ENCODE results near the gene TMEM121B.

The TMEM121B gene

DNA sequence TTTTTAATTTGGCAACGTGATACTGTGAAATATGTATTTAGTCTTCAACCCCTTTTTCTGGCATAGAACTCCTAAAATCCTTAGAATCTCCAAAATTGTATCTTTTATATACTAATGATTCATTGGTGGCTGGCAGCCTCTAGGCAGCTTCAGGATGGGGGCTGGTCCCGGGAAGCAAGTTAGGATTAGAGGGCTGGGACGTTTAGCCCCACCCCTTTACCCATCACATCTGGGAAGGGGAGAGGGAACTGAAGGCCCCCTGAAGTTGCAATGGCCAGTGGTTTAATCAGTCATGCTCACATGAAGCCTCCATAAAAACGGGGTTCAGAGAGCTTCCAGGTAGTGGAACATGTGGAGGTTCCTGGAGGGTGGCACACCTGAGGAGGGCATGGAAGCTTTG is 29.3 kb downstream of the TMEM121B start:
- DNase-seq (ENCODE audit: low spot score), result no peak

GRCh38 chr22:17090550-17090949 is 30.6 kb downstream of the TMEM121B start:
- no peak for DNase-seq (ENCODE audit: low spot score)

DNA sequence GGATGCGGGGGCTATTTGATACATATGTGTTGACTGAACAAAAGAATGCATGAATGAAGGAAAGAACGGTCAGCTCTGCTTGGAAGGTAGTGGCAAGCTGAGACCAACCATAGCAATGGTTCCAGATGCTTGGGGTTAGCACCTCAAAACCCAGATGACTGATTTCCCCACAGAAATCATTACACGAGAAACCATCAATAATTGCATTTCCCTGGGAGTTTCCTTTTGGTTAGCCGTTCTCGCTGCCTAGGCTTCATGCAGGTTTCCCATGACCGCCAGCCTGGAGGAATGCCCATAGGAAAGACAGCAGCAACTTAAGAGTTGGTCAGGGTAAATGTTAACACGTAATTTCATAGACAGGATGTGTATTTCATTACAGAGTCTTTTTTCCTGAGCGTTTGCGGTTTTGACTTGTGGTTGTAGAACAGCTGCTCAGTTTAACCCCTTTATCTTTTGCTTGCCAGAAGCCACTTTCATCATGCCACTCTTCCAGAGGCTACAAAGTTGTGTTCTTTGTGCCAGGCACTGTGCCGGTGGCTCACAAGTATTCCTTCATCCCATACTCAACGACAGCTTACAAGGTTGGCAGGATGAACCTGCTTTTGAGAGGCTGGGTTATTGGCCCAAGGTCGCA is 33.5 kb downstream of the TMEM121B start:
- DNase-seq (ENCODE audit: low spot score), result no peak

GRCh38 chr22:17086788-17087497 is 34.2 kb downstream of the TMEM121B start:
- DNase-seq (ENCODE audit: low spot score), result no peak

- DNase-seq (ENCODE audit: low spot score), result no peak
These were observed 34.9 kb downstream of the TMEM121B start for GRCh38 chr22:17086296-17086695.

GRCh38 chr22:17085277-17086181 is 35.6 kb downstream of the TMEM121B start:
- no peak for DNase-seq (ENCODE audit: low spot score)

DNA sequence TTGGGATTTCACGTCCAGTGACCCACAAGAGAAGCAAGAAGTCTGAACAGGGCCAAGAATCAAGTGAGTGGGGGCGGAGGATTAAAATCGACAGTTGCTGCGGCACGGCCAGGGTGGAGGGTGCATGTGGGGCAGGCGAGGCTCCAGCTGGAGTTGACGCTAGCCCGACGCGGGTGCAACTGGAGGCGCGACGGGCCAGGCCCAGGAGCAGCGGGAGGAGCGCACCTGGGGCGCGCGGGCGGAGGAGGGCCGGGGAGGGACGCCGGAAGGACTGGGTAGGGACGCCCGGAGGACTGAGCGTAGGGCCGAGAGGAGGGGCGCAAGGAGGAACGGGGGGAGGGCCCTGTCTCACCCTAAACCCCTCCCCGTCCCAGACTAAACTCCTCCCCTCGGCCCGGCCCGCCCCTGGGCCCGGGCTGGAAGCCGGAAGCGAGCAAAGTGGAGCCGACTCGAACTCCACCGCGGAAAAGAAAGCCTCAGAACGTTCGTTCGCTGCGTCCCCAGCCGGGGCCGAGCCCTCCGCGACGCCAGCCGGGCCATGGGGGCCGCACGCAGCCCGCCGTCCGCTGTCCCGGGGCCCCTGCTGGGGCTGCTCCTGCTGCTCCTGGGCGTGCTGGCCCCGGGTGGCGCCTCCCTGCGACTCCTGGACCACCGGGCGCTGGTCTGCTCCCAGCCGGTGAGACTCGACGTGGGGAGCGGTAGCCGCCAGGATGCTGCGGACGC is 36.4 kb downstream of the TMEM121B start, which contains the start of gene IL17RA:
IL17RA (plus strand) TSS at position 447 of the 723 bp plus-strand sequence; CDS start at position 539, 92 bp downstream.
- DNase-seq (ENCODE audit: low spot score), result peak; percentile 80

- DNase-seq (ENCODE audit: low spot score), result no peak
These were observed 37.2 kb downstream of the TMEM121B start for GRCh38 chr22:17083811-17084441.

- DNase-seq (ENCODE audit: low spot score), result no peak
These were observed 37.9 kb downstream of the TMEM121B start for GRCh38 chr22:17083255-17083654.

DNA sequence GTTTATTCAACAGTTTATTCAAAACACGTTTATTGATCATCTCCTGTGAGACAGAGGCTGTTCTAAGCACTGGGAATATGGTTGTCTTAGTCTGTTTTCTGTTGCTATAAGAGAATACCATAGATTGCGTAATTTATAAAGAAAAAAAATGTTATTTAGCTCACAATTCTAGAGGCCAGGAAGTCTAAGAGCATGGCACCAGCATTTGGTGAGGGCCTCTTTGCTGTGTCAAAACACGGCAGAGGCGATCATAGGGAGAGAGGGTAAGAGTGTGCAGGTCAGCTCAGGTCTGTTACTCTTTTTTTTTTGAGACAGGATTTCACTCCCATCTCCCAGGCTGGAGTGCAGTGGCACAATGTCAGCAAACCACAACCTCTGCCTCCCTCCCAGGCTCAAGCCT is 41.6 kb downstream of the TMEM121B start:
- DNase-seq (ENCODE audit: low spot score), result no peak

DNA sequence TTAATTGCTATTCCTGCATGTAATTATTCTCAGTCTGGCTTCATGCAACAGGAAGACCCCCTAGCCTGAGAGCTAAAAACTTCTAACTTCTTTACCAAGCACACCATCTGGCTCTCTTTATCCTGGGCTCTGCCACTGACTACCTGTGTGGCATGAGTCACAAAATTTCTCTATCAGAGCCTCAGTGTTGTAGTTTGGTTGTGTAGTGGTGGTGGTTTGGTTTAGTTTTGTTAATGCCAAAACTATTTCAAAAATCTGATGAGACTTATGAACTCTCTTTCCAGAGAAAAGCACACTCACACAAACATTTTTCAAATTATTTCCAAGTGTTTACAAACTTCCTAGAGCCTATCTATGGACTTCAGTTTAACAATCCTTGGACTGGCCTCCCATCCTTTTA is 43.9 kb downstream of the TMEM121B start:
- DNase-seq (ENCODE audit: low spot score), result no peak

DNA sequence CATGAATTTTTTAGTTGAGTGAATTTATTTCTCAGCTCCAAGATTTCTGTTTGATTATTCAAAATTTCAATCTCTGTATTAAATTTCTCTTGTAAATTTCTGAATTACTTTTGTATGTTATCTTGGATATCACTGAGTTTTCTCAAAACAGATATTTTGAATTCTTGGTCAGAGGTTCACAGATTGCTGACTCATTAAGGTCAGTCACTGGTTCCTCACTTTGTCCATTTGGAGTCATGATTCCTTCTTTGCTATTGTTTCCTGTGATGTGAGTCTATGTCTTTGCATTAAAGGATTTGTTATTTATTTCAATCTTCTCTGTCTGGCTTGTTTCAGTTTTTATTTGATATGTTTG is 46.5 kb downstream of the TMEM121B start:
- DNase-seq (ENCODE audit: low spot score), result no peak

GRCh38 chr22:17072877-17073276 is 48.3 kb downstream of the TMEM121B start:
- DNase-seq (ENCODE audit: low spot score), result no peak
